K562 (cell line): ENCODE data around the gene ZNF800. TPM values are rescaled to one million over a fixed set of nuclear protein-coding genes. Genes with fewer than 3 reads are reported as not detected.

ENCODE experiments used
- ARID3B ChIP-seq: fragments of 250-450 bp; sonication (Bioruptor Pico); IDR thresholded peaks from 2 replicates; pipeline ENCODE4 v1.4.0; 2020; ENCODE audit warnings: borderline replicate concordance
- BHLHE40 ChIP-seq: IDR thresholded peaks from 2 replicates; pipeline ENCODE4 v1.6.1; 2011; ENCODE audit warnings: low read length, improper control_type of control experiment
- EWSR1 ChIP-seq: fragments of 450-650 bp; IDR thresholded peaks from 2 replicates; pipeline ENCODE4 v1.6.1; 2018; ENCODE audit warnings: borderline replicate concordance, mild to moderate bottlenecking, low read depth, moderate library complexity; ENCODE audit not compliant: partially characterized antibody
- HDAC2 ChIP-seq: fragments of 450-650 bp; IDR thresholded peaks from 2 replicates; pipeline ENCODE4 v1.6.1; 2016; ENCODE audit warnings: mild to moderate bottlenecking
- HDAC8 ChIP-seq: fragments of 450-650 bp; IDR thresholded peaks from 2 replicates; pipeline ENCODE4 v1.6.1; 2016; ENCODE audit warnings: mild to moderate bottlenecking, missing genetic modification characterization, moderate library complexity, missing compliant biosample characterization
- HEY1 ChIP-seq: fragments of 250-450 bp; sonication (Bioruptor Pico); IDR thresholded peaks from 2 replicates; pipeline ENCODE4 v1.5.0; 2020; ENCODE audit warnings: mild to moderate bottlenecking, moderate library complexity, borderline replicate concordance
- JUNB ChIP-seq: fragments of 450-650 bp; formaldehyde crosslinking; conservative IDR thresholded peaks from 2 replicates; pipeline ENCODE4 v1.4.0; 2020; ENCODE audit warnings: mild to moderate bottlenecking
- LARP7 ChIP-seq: fragments of 450-650 bp; IDR thresholded peaks from 2 replicates; pipeline ENCODE4 v1.6.1; 2016
- MTA2 ChIP-seq: fragments of 450-650 bp; IDR thresholded peaks from 2 replicates; pipeline ENCODE4 v1.6.1; 2016; ENCODE audit warnings: low read depth
- MTF1 ChIP-seq: fragments of 250-450 bp; sonication (Bioruptor Pico); IDR thresholded peaks from 2 replicates; pipeline ENCODE4 v1.9.0; 2021; ENCODE audit warnings: moderate library complexity, mild to moderate bottlenecking, inconsistent platforms, borderline replicate concordance
- NUFIP1 ChIP-seq: fragments of 450-650 bp; IDR thresholded peaks from 2 replicates; pipeline ENCODE4 v1.6.1; 2018; ENCODE audit not compliant: partially characterized antibody
- RUNX1 ChIP-seq: sonication (generic); IDR thresholded peaks from 2 replicates; pipeline ENCODE4 v1.6.1; 2016; ENCODE audit warnings: antibody characterized with exemption, low read depth
- SNRNP70 ChIP-seq: fragments of 200-400 bp; formaldehyde crosslinking; optimal IDR thresholded peaks from 2 replicates; pipeline ENCODE3; 2017; ENCODE audit warnings: low read depth, low read length
- SRSF3 ChIP-seq: fragments of 200-400 bp; formaldehyde crosslinking; IDR thresholded peaks from 2 replicates; pipeline ENCODE4 v1.6.1; 2016; ENCODE audit warnings: mild to moderate bottlenecking, low read length, moderate library complexity; ENCODE audit not compliant: insufficient read depth
- ZBTB49 ChIP-seq: sonication (generic); formaldehyde crosslinking; IDR thresholded peaks from 2 replicates; pipeline ENCODE4 v1.8.0; 2022; ENCODE audit warnings: missing genetic modification reagents, mild to moderate bottlenecking, borderline replicate concordance
- ZNF184 ChIP-seq: sonication (generic); formaldehyde crosslinking; IDR thresholded peaks from 2 replicates; pipeline ENCODE4 v1.5.0; 2020; ENCODE audit warnings: missing genetic modification reagents
- ZNF589 ChIP-seq: fragments of 200-800 bp; sonication (Bioruptor generic); IDR thresholded peaks from 2 replicates; pipeline ENCODE4 v1.6.1; 2016; ENCODE audit warnings: low read depth, missing genetic modification characterization, missing compliant biosample characterization
- ZNF592 ChIP-seq: fragments of 450-650 bp; IDR thresholded peaks from 2 replicates; pipeline ENCODE4 v1.6.1; 2017; ENCODE audit warnings: antibody characterized with exemption, mild to moderate bottlenecking
- ZNF668 ChIP-seq: fragments of 250-450 bp; sonication (Bioruptor Pico); IDR thresholded peaks from 2 replicates; pipeline ENCODE4 v1.8.0; 2022; ENCODE audit warnings: mild to moderate bottlenecking, inconsistent platforms
- ZNF740 ChIP-seq, 3 experiments: fragments of 200-800 bp in 1 of 3; sonication (Bioruptor generic) in 1 of 3; sonication (generic) in 1 of 3; formaldehyde crosslinking in 1 of 3; IDR thresholded peaks; 2 replicates each; pipeline versions ENCODE4 v1.6.1 to v1.8.0; 2016 to 2022; ENCODE audit warnings: mild to moderate bottlenecking in 2 of 3, missing compliant biosample characterization in 2 of 3, missing genetic modification characterization in 2 of 3, missing genetic modification reagents in 1 of 3
- polyA plus RNA-seq, 8 experiments: library from polyadenylated mRNA; depleted of rRNA in 4 of 8; stranded (reverse) in 5 of 8; unstranded in 3 of 8; fragments of >200 nt; fragmentation: Nextera tagmentation in 2 of 8; fragmentation: Illumina TruSeq in 1 of 8; extraction: Ambion mirVana in 2 of 8; extraction: Trizol in 1 of 8; gene quantifications; 2 replicates each; pipeline versions ENCODE4 v1.2.1 to v1.2.3, GENCODE V29; 2011 to 2014; ENCODE audit warnings: inconsistent platforms in 1 of 8, missing spikeins in 1 of 8
- total RNA-seq, 7 experiments: library from RNA; depleted of rRNA in 6 of 7; stranded (reverse); fragments of >200 nt in 6 of 7; fragmentation: Illumina TruSeq in 2 of 7; extraction: Trizol in 2 of 7; gene quantifications; 2 replicates each; pipeline versions ENCODE4 v1.2.1 to v1.2.3, GENCODE V29; 2011 to 2021; ENCODE audit warnings: low replicate concordance in 1 of 7

The ZNF800 gene
- total and polyA plus RNA-seq, 9 of the 15 experiments (the other 6 are each of a cell fraction or from before 2014, with no cell fraction given) = 7.5 to 58.3 (median 33.4) TPM

GRCh38 chr7:127392182-127392565 lies 334 bp downstream of the ZNF800 start (continued):
- no peak for TF ChIP-seq HDAC8 (tag)
- TF ChIP-seq ZNF592 = no peak
- no peak for TF ChIP-seq BHLHE40
- no peak for TF ChIP-seq SNRNP70
- 0 out of 2 replicates have a peak, but pooled peaks have one; percentile 16 for TF ChIP-seq HDAC2
- no peak for TF ChIP-seq ARID3B (CRISPR knock-in tag)
- no peak for TF ChIP-seq NUFIP1
- peak; percentile 75; the same call in 1 of the 2 replicates for TF ChIP-seq ZBTB49 (CRISPR knock-in tag)
- no peak for TF ChIP-seq EWSR1
- TF ChIP-seq ZNF740 (CRISPR knock-in tag; IDR thresholded peaks at IDR 0.05) = no peak
- TF ChIP-seq ZNF740 (tag; IDR thresholded peaks at IDR 0.05) = no peak
- TF ChIP-seq SRSF3 = peak; percentile 86; the same call in 1 of the 2 replicates
- no peak for TF ChIP-seq MTF1 (CRISPR knock-in tag)
- TF ChIP-seq HEY1 (CRISPR knock-in tag) = no peak
- TF ChIP-seq MTA2 = no peak
- no peak for TF ChIP-seq ZNF589 (CRISPR knock-in tag)
- TF ChIP-seq LARP7 = no peak
- TF ChIP-seq ZNF668 = no peak
- no peak for TF ChIP-seq RUNX1
- TF ChIP-seq JUNB (CRISPR knock-in tag) = no peak
- no peak for TF ChIP-seq ZNF184 (CRISPR knock-in tag)
